GM19351 (cell line): ENCODE data around the gene AFF4.
"Not testable (repeated sequence)": the region's sequence is repeated elsewhere in the genome, so short reads cannot be mapped to it uniquely, and the experiment has no call there.

Experiments used
- ATAC-seq: cut with Tn5 transposase; IDR thresholded peaks from one replicate; pipeline ENCODE4 v1.9.1; 2021; ENCODE audit warnings: mild to moderate bottlenecking, moderate library complexity; ENCODE audit not compliant: unreplicated experiment

Gene AFF4

GRCh38 chr5:132963171-132964104, at the start of gene AFF4:
TSS of gene AFF4 (minus strand) at chr5:132963634. CDS start at chr5:132937189, 26,445 bp downstream.
- ATAC-seq = peak; percentile 91

- ATAC-seq = not testable (repeated sequence)
These were observed 45.0 kb upstream of the AFF4 start for GRCh38 chr5:133008455-133008854.

GRCh38 chr5:133006653-133007052, 43.2 kb upstream of the AFF4 start:
- ATAC-seq = no peak

DNA sequence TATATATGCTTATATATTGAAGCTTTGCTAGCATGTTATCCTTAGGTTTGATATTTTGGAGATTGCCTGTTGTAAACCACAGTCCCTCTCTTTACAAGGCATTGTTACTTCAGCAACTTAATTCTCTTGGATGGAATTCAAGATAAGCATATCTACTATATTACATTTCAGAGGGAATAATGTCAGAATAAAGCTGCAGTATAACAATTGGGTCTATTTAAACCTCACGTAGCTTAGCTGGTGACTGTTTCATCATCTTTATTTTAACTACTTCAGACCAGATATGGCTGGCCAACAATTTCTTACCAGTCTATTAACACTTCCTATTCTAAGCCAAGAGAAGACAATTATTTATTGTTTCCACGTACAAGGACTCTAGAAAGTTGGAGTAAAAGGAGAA, 35.8 kb upstream of the AFF4 start:
- ATAC-seq = no peak

- no peak for ATAC-seq
These were observed 35.1 kb upstream of the AFF4 start for GRCh38 chr5:132998556-132998955.

- ATAC-seq = no peak
These were observed 32.9 kb upstream of the AFF4 start for GRCh38 chr5:132996307-132996706.

- ATAC-seq = no peak
These were observed 24.3 kb upstream of the AFF4 start for GRCh38 chr5:132987531-132988408.

DNA sequence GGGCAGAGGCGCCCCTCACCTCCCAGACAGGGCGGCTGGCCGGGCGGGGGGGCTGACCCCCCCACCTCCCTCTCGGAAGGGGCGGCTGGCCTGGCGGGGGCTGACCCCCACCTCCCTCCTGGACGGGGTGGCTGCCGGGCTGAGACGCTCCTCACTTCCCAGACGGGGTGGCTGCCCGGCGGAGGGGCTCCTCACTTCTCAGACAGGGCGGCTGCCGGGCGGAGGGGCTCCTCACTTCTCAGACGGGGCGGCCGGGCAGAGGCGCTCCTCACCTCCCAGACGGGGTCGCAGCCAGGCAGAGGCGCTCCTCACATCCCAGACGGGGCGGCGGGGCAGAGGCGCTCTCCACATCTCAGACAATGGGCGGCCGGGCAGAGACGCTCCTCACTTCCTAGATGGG, 19.5 kb upstream of the AFF4 start:
- ATAC-seq = not testable (repeated sequence)

- no peak for ATAC-seq
These were observed 17.9 kb upstream of the AFF4 start for GRCh38 chr5:132981288-132981687.

- ATAC-seq = no peak
These were observed 16.5 kb upstream of the AFF4 start for GRCh38 chr5:132979976-132980375.

DNA sequence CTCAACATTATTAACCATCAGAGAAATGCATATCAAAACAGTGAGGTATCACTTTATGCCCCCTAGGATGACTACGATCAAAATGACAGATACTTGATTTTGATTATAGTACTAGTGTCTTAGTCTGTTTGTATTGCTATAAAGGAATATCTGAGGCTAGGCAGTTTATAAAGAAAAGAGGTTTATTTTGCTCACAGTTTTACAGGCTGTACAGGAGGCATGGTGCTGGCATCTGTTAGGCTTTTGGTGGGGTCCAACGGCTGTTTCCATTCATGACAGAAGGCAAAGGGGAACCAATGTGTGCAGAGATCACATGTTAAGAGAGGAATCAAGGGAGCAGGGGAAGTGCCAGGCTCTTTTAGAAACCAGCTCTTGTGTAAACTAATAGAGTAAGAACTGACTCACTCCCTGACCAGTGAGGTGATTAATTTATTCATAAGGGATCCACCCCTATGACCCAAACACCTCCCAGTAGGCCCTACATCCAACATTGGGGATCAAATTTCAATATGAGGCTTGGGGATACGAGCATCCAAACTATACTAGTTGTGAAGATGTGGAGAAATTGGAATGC, 16.0 kb upstream of the AFF4 start:
- ATAC-seq = no peak

DNA sequence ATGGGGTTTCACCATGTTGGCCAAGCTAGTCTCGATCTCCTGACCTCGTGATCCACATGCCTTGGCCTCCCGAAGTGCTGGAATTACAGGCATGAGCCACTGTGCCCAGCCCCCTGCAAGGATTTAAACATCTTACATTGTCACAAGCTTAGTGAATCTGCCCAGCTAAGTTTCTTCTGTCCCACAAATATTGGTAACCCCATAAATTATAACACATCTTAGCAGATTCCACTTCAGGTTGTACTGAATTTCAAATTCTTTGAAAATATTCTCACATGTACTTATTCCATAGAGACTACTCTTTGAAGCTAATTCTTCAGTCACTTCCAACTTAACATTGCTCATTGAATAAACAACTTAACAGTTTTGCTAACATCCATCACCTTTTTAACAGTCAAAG, 13.4 kb upstream of the AFF4 start:
- no peak for ATAC-seq

- not testable (repeated sequence) for ATAC-seq
These were observed 9.0 kb upstream of the AFF4 start for GRCh38 chr5:132972436-132972828.

- no peak for ATAC-seq
These were observed 8.3 kb upstream of the AFF4 start for GRCh38 chr5:132971483-132972435.

GRCh38 chr5:132965120-132965519, 1.7 kb upstream of the AFF4 start:
- ATAC-seq = no peak

GRCh38 chr5:132962429-132963021, 909 bp downstream of the AFF4 start:
- ATAC-seq = no peak

DNA sequence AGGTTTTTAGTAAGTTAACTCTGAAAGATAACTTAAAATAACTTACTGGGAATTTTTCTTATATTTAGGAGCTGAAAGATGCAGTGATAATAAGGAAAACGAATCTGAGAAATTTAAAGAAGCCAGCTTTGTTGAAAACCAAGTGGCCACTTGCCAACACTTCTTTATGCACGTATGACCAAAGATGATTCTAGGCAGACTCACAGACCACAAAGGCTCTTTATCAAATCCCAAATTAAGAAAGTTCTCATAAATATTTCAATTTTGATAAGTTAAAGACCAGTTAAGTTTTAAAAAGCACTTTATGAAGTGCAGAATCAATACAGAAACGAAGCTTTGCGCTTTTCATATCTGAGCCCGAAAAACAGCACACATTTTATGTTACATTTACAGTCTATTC, 1.5 kb downstream of the AFF4 start:
- ATAC-seq = no peak

DNA sequence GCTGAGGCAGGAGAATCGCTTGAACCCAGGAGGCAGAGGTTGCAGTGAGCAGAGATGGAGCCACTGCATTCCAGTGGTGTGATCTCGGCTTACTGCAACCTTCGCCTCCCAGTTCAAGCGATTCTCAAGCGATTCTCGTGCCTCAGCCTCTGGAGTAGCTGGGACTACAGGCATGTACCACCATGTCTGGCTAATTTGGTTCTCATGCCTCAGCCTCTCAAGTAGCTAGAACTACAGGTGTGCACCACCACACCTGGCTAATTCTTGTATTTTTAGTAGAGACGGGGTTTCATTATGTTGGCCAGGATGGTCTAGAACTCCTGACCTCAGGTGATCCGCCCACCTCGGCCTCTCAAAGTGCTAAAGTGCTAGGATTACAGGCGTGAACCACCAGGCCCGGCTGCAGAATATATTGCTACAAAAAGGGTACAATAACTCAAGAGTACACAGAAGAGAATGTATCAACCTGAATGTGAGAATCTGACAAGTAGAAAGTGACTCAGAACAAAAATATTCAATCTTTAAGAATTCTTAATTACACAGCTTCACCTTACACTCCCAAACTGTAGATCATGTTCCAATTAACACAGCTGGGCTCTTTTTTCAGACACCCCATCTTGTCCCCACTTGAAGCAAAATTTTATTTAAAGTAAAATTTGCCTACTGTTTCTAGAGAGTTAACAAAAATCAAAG, 2.2 kb downstream of the AFF4 start:
- ATAC-seq = not testable (repeated sequence)

DNA sequence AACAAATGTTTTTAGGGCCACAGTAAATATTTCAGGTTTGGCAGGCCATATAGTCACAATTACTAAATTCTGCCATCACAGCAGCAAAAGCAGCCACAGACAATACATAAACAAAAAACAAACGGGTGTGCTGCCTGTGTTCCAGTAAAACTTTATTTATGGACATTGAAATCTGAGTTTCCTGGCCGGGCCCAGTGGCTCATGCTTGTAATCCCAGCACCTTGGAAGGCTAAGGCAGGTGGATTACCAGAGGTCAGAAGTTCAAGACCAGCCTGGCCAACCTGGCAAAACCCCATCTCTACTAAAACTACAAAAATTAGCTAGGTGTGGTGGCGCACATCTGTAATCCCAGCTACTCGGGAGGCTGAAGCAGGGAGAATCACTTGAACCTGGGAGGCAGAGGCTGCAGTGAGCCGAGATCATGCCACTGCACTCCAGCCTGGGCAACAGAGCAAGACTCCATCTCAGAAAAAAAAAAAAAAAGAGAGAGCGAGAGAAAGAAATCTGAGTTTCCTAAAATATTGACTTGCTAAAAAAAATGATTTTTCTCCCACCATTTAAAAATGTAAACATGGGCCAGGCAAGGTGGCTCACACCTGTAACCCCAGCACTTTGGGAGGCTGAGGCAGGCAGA, 7.2 kb downstream of the AFF4 start:
- ATAC-seq = not testable (repeated sequence)
